HUES64 (cell line): Measurements from ENCODE around the gene EPSTI1.

Experiments
- H3K27ac ChIP-seq: 2 replicates; pipeline ENCODE4 v1.7.0; 2013; ENCODE audit warnings: low read depth, low read length, inconsistent platforms
- H3K27me3 ChIP-seq: 2 replicates; pipeline ENCODE4 v1.6.1; 2013; ENCODE audit warnings: mild to moderate bottlenecking, low read length; ENCODE audit not compliant: insufficient read depth
- H3K36me3 ChIP-seq: 2 replicates; pipeline ENCODE4 v1.6.1; 2013; ENCODE audit warnings: mild to moderate bottlenecking, low read length; ENCODE audit not compliant: insufficient read depth
- H3K4me1 ChIP-seq: 2 replicates; pipeline ENCODE4 v1.6.1; 2013; ENCODE audit warnings: mild to moderate bottlenecking, low read length, moderate library complexity; ENCODE audit not compliant: insufficient read depth
- H3K4me3 ChIP-seq: 2 replicates; pipeline ENCODE4 v1.5.1; 2013; ENCODE audit warnings: mild to moderate bottlenecking, low read length, moderate library complexity
- H3K9ac ChIP-seq: 2 replicates; pipeline ENCODE4 v1.6.1; 2013; ENCODE audit warnings: mild to moderate bottlenecking, low read depth, low read length
- H3K9me3 ChIP-seq: 2 replicates; pipeline ENCODE4 v1.6.1; 2013; ENCODE audit warnings: low read depth, low read length; ENCODE audit not compliant: insufficient read depth
- WGBS: fragments of 150-250, 120-280 bp; methylation state at CpG from one replicate; pipeline ENCODE4 v1.1.7; 2013; ENCODE audit warnings: missing lambda C conversion rate; 5-methylcytosine and 5-hydroxymethylcytosine counted together

Gene EPSTI1

DNA sequence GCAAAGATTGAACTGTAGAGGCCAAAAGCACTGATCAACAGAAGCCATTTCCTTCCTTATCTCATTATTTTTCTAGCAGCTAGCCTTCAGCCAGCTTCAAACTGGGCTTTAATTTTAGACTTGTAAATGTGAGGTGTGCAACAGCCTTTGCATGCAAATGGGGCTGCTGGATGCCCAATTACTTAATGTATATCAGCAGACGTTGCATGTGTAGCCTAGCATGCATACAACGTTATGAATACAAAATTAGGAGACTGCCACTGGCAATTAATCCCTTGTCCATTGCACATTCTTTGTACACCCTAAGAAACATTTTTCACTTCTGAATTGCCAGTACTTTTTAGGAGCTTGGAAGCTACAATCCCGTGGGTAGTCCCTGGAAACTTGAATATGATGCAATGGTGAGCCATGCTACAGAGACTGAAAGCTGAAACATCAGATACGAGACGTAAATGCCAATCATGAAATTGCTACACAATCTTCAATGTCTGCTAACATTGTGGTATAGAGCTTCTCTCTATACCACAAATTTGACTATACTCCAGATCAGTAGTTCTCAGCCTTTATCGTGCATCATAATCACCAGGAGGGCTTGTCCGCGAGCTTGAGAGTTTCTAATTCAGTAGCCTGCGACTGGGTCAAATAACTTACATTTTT lies 20.2 kb downstream of the EPSTI1 start:
- H3K9ac ChIP-seq, result no peak overlapping the region
- no peak overlapping the region for H3K4me3 ChIP-seq
- H3K27ac ChIP-seq, result no peak overlapping the region
- H3K4me1 ChIP-seq, result peaks cover 14% of the 10 kb centered on the region
- no peaks in the 10 kb centered on the region for H3K36me3 ChIP-seq
- no peaks in the 10 kb centered on the region for H3K9me3 ChIP-seq
- 86% methylated on average over 9 of the region's 9 CpGs for WGBS
- H3K27me3 ChIP-seq, result no peaks in the 10 kb centered on the region

DNA sequence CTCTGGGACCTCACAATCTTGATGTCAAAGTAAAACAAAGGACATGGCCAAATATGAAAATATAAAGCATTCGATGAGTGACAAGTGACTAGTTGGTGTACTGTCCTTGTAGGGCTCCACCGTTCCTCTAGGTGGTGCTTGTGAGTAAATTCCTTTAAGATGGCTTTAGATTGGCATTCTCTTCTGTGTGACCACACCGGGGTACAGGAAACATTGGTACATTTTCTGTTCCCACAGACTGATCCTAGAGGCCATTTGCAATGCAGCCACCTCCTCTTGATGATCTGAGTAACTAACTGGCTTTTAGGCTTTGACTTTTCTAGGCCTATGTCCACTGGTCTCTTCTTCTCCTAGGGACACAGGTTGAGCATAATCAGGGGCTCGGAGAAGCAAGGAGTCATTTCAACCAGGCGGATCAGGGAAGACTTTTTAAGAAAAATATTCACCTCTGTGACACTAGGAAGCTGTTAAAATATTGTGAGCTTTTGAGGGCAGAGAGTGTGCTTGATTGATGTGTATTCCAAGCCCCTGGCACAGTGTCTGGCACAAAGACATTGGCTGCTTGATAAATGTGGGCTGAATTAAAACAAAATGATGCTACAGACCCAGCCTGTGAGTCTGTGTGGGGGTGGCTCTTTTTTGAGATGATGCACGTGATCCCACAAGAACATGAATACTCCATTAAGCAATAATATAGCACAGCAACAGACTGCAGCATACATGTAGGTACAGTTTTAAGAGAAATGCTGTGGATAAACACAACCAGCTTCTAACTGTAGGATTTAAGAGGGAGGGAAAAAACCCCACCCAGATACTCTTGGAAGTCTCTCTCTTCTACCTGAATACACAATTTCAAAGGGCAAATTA lies 21.0 kb downstream of the EPSTI1 start:
- Histone ChIP-seq H3K9me3 (no peaks in the 10 kb centered on the region), H3K9ac (no peak overlapping the region), H3K27ac (no peak overlapping the region), H3K36me3 (no peaks in the 10 kb centered on the region), H3K27me3 (no peaks in the 10 kb centered on the region), H3K4me3 (no peak overlapping the region), H3K4me1 (peaks cover 14% of the 10 kb centered on the region)
- 52% methylated on average over 5 of the region's 6 CpGs for WGBS

DNA sequence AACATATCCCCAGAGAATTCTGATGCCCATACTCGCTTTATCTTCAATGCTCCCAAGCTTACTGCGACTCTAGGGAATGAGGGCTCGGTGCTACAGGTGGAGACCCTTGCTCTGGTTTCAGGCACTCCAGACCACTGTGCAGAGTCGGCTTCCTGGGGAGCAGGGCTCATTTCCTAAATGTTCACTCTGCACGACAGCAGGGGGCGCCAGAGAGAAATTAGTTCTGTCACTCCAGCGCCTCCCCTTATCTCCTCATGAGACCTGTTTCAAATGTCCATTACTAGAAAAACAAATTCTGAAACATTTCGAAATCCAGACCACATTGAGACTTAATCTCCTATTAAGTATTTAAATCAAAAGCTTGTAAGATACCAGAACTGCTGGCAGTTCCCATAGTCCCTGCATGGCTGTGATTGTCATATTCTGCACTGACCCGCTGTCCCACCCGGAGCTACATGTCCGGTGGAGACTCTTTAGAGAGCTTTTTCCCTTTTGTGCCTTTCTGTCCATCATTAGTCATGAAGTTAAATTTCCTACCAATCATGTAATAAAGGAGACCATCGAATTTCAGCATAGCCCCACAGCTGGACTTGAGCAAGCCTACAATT lies 22.4 kb downstream of the EPSTI1 start:
- Histone ChIP-seq H3K4me3 (no peak overlapping the region), H3K9ac (no peak overlapping the region), H3K4me1 (peaks cover 14% of the 10 kb centered on the region), H3K9me3 (no peaks in the 10 kb centered on the region), H3K27ac (no peak overlapping the region), H3K27me3 (no peaks in the 10 kb centered on the region), H3K36me3 (no peaks in the 10 kb centered on the region)
- WGBS, result 41% methylated on average over 12 of the region's 12 CpGs

DNA sequence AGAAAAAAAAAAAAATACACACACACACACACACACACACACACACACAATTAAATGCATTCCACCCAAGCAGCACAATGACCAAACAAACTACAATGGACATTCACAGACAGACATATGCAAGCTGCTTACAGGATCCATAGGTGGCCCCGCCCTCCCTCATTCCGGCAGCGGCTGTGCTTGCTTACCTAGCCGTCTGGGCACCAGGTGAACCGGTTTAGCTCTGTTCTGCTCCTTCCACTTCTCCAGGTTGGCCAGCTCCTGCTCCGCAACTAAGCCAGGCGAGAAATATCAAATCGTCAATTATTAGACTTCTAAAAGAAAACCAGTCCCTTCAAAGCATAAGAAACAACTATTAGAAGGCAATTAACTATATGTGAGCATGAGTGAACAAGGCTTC lies 23.1 kb downstream of the EPSTI1 start:
- Histone ChIP-seq H3K27me3 (no peaks in the 10 kb centered on the region), H3K9ac (no peak overlapping the region), H3K4me3 (no peak overlapping the region), H3K9me3 (no peaks in the 10 kb centered on the region), H3K36me3 (no peaks in the 10 kb centered on the region), H3K4me1 (peaks cover 14% of the 10 kb centered on the region), H3K27ac (no peak overlapping the region)
- 66% methylated on average over 8 of the region's 8 CpGs for WGBS

DNA sequence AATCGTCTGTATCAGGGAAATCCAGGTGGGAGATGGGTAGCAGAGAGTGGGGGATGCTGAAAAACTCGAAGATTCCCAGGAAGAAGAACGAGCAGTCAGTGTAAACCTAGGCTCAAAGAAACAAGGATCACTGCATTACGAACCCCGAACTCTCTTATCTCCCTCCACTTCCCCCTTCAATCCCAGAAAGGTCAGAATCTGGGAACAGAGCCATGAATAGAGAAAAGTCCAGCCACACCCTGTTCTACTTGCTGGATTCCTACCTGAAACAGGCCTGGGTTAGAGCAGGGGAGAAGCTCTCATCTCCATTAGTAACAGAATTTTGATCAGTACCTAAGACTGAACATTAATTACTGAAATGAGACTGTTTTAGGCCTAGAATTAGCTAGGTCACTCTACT lies 24.4 kb downstream of the EPSTI1 start:
- Histone ChIP-seq H3K36me3 (no peaks in the 10 kb centered on the region), H3K4me1 (peaks cover 14% of the 10 kb centered on the region), H3K27me3 (no peaks in the 10 kb centered on the region), H3K9me3 (no peaks in the 10 kb centered on the region), H3K9ac (no peak overlapping the region), H3K4me3 (no peak overlapping the region), H3K27ac (no peak overlapping the region)
- WGBS, result 89% methylated on average over 5 of the region's 5 CpGs

DNA sequence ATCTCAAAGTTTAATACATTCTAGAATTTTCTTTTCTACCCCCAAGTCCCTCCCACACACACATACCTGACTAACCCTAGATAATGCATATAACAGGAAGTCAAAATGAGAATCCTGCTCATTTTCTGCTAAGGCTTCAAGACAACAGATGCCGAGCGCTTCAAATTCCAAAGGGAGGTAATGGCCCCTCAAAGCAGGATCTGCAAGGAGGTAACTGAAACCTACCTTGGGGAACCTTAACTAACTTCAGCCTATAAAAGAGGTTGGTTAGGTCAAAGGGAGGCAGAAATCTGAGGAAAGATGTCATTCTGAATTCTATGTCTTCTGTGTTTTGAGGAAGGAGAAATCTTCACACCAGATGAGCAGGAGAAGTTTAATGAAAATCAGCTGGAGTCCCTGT lies 26.8 kb downstream of the EPSTI1 start:
- Histone ChIP-seq H3K4me3 (no peak overlapping the region), H3K9ac (no peak overlapping the region), H3K36me3 (no peaks in the 10 kb centered on the region), H3K4me1 (peaks cover 11% of the 10 kb centered on the region), H3K27me3 (no peaks in the 10 kb centered on the region), H3K9me3 (no peaks in the 10 kb centered on the region), H3K27ac (no peak overlapping the region)
- WGBS, result 93% methylated on average over 2 of the region's 2 CpGs

DNA sequence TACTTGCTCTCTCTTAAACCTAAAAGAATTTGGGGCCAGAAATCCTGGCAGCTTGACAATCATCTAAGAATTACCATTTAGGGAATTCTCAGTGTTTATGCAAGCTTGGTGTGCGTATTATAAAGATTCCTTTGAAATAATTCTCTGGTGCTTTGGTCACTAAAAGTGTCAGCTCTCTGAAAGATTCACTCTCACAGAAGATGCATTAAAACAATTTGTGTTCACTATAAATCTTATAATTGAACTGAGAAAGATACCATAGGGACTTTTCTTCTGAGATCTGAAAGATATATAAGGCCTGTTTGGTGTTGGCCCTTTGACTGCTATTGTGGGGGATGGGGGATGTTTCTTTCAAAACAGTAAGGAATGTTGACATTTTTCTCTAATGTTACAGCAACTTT lies 27.3 kb downstream of the EPSTI1 start:
- no peaks in the 10 kb centered on the region for H3K36me3 ChIP-seq
- no peak overlapping the region for H3K9ac ChIP-seq
- no peaks in the 10 kb centered on the region for H3K27me3 ChIP-seq
- no CpG with 5 or more reads among the region's 1 CpG for WGBS
- H3K9me3 ChIP-seq, result no peaks in the 10 kb centered on the region
- no peak overlapping the region for H3K4me3 ChIP-seq
- peaks cover 11% of the 10 kb centered on the region for H3K4me1 ChIP-seq
- H3K27ac ChIP-seq, result no peak overlapping the region

DNA sequence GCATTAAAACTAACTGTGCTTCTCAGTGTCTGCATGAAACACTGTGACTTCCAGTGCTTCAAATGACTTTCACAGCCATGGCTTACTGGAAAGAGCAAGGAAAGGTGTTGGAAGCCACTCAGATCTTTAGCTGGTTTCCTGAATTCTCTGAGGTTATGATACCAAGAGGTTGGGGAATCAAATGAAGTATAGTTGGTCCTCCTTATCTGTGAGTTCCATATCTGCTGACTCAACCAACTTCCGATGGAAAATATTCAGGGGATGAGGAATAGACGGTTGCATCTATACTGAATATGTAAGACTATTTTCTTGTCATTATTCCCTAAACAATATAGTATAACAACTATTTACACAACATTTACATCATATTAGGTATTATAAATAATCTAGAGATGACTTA lies 32.4 kb downstream of the EPSTI1 start:
- no peak overlapping the region for H3K27ac ChIP-seq
- no CpG with 5 or more reads among the region's 2 CpGs for WGBS
- no peaks in the 10 kb centered on the region for H3K9me3 ChIP-seq
- no peaks in the 10 kb centered on the region for H3K27me3 ChIP-seq
- no peak overlapping the region for H3K9ac ChIP-seq
- H3K4me3 ChIP-seq, result no peak overlapping the region
- no peaks in the 10 kb centered on the region; the same call in 1 of the 2 replicates for H3K4me1 ChIP-seq
- no peaks in the 10 kb centered on the region for H3K36me3 ChIP-seq

DNA sequence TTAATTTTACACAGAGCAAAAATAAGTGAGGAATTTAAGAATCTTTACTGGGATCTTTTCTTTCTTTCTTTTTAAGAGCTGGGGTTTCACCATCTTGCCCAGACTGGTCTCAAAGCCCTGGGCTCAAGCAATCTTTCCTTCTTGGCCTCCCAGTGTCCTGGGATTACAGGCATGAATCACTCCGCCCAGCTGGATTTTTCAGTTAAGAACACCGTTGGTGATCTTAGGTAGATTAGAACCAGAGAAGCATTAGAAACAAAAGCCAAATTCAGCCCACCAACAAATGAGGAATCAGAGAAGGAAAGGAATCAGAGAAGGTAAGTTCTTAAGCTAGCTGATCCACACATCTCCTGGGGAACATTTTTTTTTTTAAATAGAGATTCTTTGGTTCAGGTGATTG lies 34.2 kb downstream of the EPSTI1 start:
- Histone ChIP-seq H3K9me3 (no peaks in the 10 kb centered on the region), H3K27ac (no peak overlapping the region), H3K27me3 (no peaks in the 10 kb centered on the region), H3K4me1 (no peaks in the 10 kb centered on the region; the same call in 1 of the 2 replicates), H3K4me3 (no peak overlapping the region), H3K36me3 (no peaks in the 10 kb centered on the region), H3K9ac (no peak overlapping the region)
- 100% methylated on average over 2 of the region's 2 CpGs for WGBS

DNA sequence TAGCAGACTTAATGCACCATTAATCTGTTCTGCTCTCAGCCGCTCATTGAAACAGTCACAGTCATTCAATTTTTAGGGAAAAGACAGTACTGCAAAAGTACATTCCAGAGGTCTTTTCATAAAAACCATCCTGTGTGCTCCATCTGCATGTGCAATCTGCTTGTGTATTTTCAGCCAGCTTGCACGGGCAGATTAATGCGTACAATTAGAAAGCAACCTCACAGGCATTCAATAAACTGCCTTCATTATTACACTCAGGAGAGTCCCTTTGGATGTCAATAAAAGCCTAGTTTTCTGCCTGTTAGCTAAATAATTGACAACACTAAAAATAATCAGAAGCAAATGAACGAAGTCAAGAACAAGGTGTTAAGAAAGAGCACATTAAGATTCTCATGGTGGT lies 41.9 kb downstream of the EPSTI1 start:
- 94% methylated on average over 4 of the region's 4 CpGs for WGBS
- Histone ChIP-seq H3K36me3 (no peaks in the 10 kb centered on the region), H3K4me3 (no peak overlapping the region), H3K27me3 (no peaks in the 10 kb centered on the region), H3K9me3 (no peaks in the 10 kb centered on the region), H3K9ac (no peak overlapping the region), H3K27ac (no peak overlapping the region), H3K4me1 (no peaks in the 10 kb centered on the region)

DNA sequence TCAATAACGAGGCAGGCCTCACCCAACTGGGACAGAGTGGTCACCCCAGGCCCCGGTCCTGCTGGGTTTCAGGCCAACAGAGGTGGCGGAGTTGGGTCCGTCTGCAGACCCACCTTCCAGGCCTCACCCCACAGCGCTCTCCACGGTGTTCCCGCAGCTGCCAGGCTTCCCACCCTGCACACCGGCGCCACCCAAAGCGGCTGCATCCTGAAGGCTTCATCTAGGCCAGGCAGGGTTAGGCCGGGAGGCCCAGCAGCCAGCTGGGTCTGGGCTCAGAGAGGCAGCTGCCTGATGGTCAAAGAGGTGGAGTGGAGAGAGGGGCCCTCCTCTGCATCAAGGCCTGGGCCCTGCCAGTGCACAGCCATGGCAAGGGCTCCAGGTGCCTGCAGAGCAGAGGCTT lies 44.1 kb downstream of the EPSTI1 start:
- 95% methylated on average over 11 of the region's 11 CpGs for WGBS
- H3K9ac ChIP-seq, result no peak overlapping the region
- H3K27ac ChIP-seq, result no peak overlapping the region
- no peaks in the 10 kb centered on the region for H3K4me1 ChIP-seq
- H3K27me3 ChIP-seq, result no peaks in the 10 kb centered on the region
- no peaks in the 10 kb centered on the region for H3K9me3 ChIP-seq
- H3K36me3 ChIP-seq, result no peaks in the 10 kb centered on the region
- no peak overlapping the region for H3K4me3 ChIP-seq
